A549 (cell line): ENCODE results near the gene PCDHB11.
"Not testable (repeated sequence)": the region's sequence is repeated elsewhere in the genome, so short reads cannot be mapped to it uniquely, and the experiment has no call there.

Source experiments
- CTCF ChIP-seq: fragments of >200 bp; sonication (Bioruptor Twin); formaldehyde crosslinking; IDR thresholded peaks from 3 replicates; pipeline ENCODE4 v1.5.1; 2016
- ESRRA ChIP-seq: fragments of 150-350 bp; IDR thresholded peaks from 2 replicates; pipeline ENCODE4 v1.6.1; 2014; ENCODE audit warnings: mild to moderate bottlenecking, low read length, borderline replicate concordance
- POLR2A ChIP-seq: IDR thresholded peaks from 2 replicates; pipeline ENCODE4 v1.6.1; 2012; ENCODE audit warnings: mild to moderate bottlenecking, low read length
- TF ChIP-seq, protein P1 (sequence below): fragments of 150-350 bp; IDR thresholded peaks from 2 replicates; pipeline ENCODE4 v1.6.1; 2014; ENCODE audit warnings: low read depth, mild to moderate bottlenecking, low read length

- TF ChIP-seq, protein P1, sequence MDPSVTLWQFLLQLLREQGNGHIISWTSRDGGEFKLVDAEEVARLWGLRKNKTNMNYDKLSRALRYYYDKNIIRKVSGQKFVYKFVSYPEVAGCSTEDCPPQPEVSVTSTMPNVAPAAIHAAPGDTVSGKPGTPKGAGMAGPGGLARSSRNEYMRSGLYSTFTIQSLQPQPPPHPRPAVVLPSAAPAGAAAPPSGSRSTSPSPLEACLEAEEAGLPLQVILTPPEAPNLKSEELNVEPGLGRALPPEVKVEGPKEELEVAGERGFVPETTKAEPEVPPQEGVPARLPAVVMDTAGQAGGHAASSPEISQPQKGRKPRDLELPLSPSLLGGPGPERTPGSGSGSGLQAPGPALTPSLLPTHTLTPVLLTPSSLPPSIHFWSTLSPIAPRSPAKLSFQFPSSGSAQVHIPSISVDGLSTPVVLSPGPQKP = not testable (repeated sequence)
- not testable (repeated sequence) for TF ChIP-seq CTCF, POLR2A, ESRRA
Observed at GRCh38 chr5:141157356-141157755, 42.1 kb upstream of the PCDHB11 start.
